Liver (tissue), 9 donors: ENCODE data around the gene TSPO. TPM values are rescaled to one million over a fixed set of nuclear protein-coding genes. Genes with fewer than 3 reads are reported as not detected.

Source experiments
- DNase-seq: peaks from one replicate; pipeline ENCODE4 v3.0.0-alpha.2; 2017; ENCODE audit warnings: low spot score
- H3K27ac ChIP-seq, 2 donors: one replicate each; pipeline ENCODE4 v1.7.0; 2013; ENCODE audit warnings: inconsistent platforms in 2 of 2, low read length in 2 of 2, control low read depth in 1 of 2, low read depth in 1 of 2, mild to moderate bottlenecking in 1 of 2
- H3K27me3 ChIP-seq, 4 donors: one replicate each; pipeline versions ENCODE4 v1.6.1 to v1.7.0; 2013; ENCODE audit warnings: low read length in 3 of 4, inconsistent platforms in 1 of 4, mild to moderate bottlenecking in 1 of 4, moderate library complexity in 1 of 4; ENCODE audit not compliant: control insufficient read depth in 4 of 4, insufficient read depth in 4 of 4
- H3K36me3 ChIP-seq, 4 donors: one replicate each; pipeline versions ENCODE4 v1.6.1 to v1.7.0; 2013; ENCODE audit warnings: low read length in 3 of 4, mild to moderate bottlenecking in 3 of 4, low read depth in 1 of 4, moderate library complexity in 1 of 4; ENCODE audit not compliant: control insufficient read depth in 4 of 4, insufficient read depth in 3 of 4
- H3K4me1 ChIP-seq, 4 donors: one replicate each; pipeline versions ENCODE4 v1.6.1 to v1.7.0; 2013; ENCODE audit warnings: low read length in 3 of 4, mild to moderate bottlenecking in 3 of 4, moderate library complexity in 1 of 4; ENCODE audit not compliant: control insufficient read depth in 4 of 4, insufficient read depth in 4 of 4
- H3K4me3 ChIP-seq, 3 donors: one replicate each; pipeline versions ENCODE4 v1.6.1 to v1.7.0; 2013; ENCODE audit warnings: low read length in 3 of 3, control low read depth in 1 of 3, low read depth in 1 of 3, mild to moderate bottlenecking in 1 of 3
- H3K9ac ChIP-seq, 2 donors: one replicate each; pipeline ENCODE4 v1.7.0; 2013; ENCODE audit warnings: low read length in 2 of 2, mild to moderate bottlenecking in 2 of 2, moderate library complexity in 2 of 2, control low read depth in 1 of 2, low read depth in 1 of 2
- H3K9me3 ChIP-seq, 4 donors: one replicate each; pipeline versions ENCODE4 v1.6.1 to v1.7.0; 2013; ENCODE audit warnings: low read length in 3 of 4; ENCODE audit not compliant: control insufficient read depth in 4 of 4
- EGR1 ChIP-seq, 2 donors: IDR thresholded peaks; 2 replicates each; pipeline ENCODE4 v1.6.1; 2016 to 2018; ENCODE audit warnings: antibody characterized with exemption in 2 of 2, low read depth in 2 of 2
- FOXA1 ChIP-seq: IDR thresholded peaks from 2 replicates; pipeline ENCODE4 v1.6.1; 2016; ENCODE audit warnings: antibody characterized with exemption
- FOXA2 ChIP-seq: IDR thresholded peaks from 2 replicates; pipeline ENCODE4 v1.6.1; 2016; ENCODE audit warnings: antibody characterized with exemption
- GABPA ChIP-seq, 2 donors: IDR thresholded peaks in 1 of 2; conservative IDR thresholded peaks in 1 of 2; 2 replicates each; pipeline ENCODE4 v1.6.1; 2016; ENCODE audit warnings: antibody characterized with exemption in 2 of 2, mild to moderate bottlenecking in 1 of 2, moderate library complexity in 1 of 2
- HNF4A ChIP-seq, 2 donors: conservative IDR thresholded peaks; 2 replicates each; pipeline ENCODE4 v1.6.1; 2016; ENCODE audit warnings: antibody characterized with exemption in 2 of 2, mild to moderate bottlenecking in 2 of 2
- HNF4G ChIP-seq: IDR thresholded peaks from 2 replicates; pipeline ENCODE4 v1.6.1; 2016; ENCODE audit warnings: antibody characterized with exemption
- JUND ChIP-seq, 2 donors: IDR thresholded peaks; 2 replicates each; pipeline ENCODE4 v1.6.1; 2016; ENCODE audit warnings: antibody characterized with exemption in 2 of 2
- RAD21 ChIP-seq, 2 donors: IDR thresholded peaks; 2 replicates each; pipeline ENCODE4 v1.6.1; 2016; ENCODE audit warnings: antibody characterized with exemption in 2 of 2, mild to moderate bottlenecking in 2 of 2
- RXRA ChIP-seq, 2 donors: IDR thresholded peaks; 2 replicates each; pipeline ENCODE4 v1.6.1; 2017 to 2018; ENCODE audit warnings: antibody characterized with exemption in 2 of 2, mild to moderate bottlenecking in 1 of 2
- SP1 ChIP-seq: IDR thresholded peaks from 2 replicates; pipeline ENCODE4 v1.6.1; 2018; ENCODE audit warnings: antibody characterized with exemption, mild to moderate bottlenecking
- TAF1 ChIP-seq: conservative IDR thresholded peaks from 2 replicates; pipeline ENCODE4 v1.6.1; 2016; ENCODE audit warnings: antibody characterized with exemption, mild to moderate bottlenecking
- YY1 ChIP-seq: IDR thresholded peaks from 2 replicates; pipeline ENCODE4 v1.6.1; 2016; ENCODE audit warnings: antibody characterized with exemption, mild to moderate bottlenecking
- whole genome bisulfite sequencing: extraction: QIAGEN DNeasy Blood & Tissue Kit; methylation state at CpG from one replicate; pipeline ENCODE4 v1.1.7; 2013; 5-methylcytosine and 5-hydroxymethylcytosine counted together
- polyA plus RNA-seq, 2 donors: library from polyadenylated mRNA; stranded (reverse) in 1 of 2; unstranded in 1 of 2; fragments of 200-250 nt in 1 of 2; fragments of >200 nt in 1 of 2; fragmentation: Nextera tagmentation in 1 of 2; extraction: Ambion mirVana in 1 of 2; gene quantifications; one replicate each; pipeline versions ENCODE4 v1.2.1 to v1.2.3, GENCODE V29; 2013 to 2015
- total RNA-seq, 2 donors: library from RNA; depleted of rRNA; stranded (reverse); fragments of >200 nt; gene quantifications; one replicate each; pipeline ENCODE4 v1.2.3, GENCODE V29; 2014
- TF ChIP-seq, protein P1 (sequence below): IDR thresholded peaks from 2 replicates; pipeline ENCODE4 v1.6.1; 2016; ENCODE audit warnings: antibody characterized with exemption
- TF ChIP-seq, protein P2 (sequence below): IDR thresholded peaks from 2 replicates; pipeline ENCODE4 v1.6.1; 2016; ENCODE audit warnings: antibody characterized with exemption
- TF ChIP-seq, protein P3 (sequence below): IDR thresholded peaks from 2 replicates; pipeline ENCODE4 v1.6.1; 2016; ENCODE audit warnings: antibody characterized with exemption, mild to moderate bottlenecking
- TF ChIP-seq, protein P4 (sequence below): IDR thresholded peaks from 2 replicates; pipeline ENCODE4 v1.6.1; 2016; ENCODE audit warnings: antibody characterized with exemption
- donor health status: healthy.
- donor health status: healthy.
- donor health status: healthy.
- donor health status: healthy.
- donor health status: healthy.

The TSPO gene
- total and polyA plus RNA-seq, 4 donors, result 27.6 to 61.9 (median 40.2) TPM

DNA sequence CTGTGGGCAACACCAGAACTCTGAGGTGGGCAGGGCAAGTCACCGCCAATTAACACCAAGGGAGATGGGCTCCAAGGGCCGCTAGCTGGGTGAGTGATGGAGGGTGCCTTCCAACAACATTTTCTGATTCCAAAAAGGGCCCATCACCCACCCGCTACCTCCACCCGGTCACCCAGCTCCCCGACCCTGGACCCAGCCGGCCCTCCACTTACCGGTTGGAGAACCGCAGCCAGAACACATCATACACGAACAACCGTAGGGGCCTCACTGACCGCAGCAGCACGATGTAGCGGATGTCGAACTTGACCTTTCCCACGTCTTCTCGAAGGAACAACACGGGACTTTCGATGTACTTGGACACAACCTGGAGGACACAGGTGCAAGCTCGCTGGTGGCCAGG is 20.8 kb downstream of the TSPO start (continued):
- TF ChIP-seq, protein P1, sequence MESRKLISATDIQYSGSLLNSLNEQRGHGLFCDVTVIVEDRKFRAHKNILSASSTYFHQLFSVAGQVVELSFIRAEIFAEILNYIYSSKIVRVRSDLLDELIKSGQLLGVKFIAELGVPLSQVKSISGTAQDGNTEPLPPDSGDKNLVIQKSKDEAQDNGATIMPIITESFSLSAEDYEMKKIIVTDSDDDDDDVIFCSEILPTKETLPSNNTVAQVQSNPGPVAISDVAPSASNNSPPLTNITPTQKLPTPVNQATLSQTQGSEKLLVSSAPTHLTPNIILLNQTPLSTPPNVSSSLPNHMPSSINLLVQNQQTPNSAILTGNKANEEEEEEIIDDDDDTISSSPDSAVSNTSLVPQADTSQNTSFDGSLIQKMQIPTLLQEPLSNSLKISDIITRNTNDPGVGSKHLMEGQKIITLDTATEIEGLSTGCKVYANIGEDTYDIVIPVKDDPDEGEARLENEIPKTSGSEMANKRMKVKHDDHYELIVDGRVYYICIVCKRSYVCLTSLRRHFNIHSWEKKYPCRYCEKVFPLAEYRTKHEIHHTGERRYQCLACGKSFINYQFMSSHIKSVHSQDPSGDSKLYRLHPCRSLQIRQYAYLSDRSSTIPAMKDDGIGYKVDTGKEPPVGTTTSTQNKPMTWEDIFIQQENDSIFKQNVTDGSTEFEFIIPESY, result no peak
- TF ChIP-seq, protein P2, sequence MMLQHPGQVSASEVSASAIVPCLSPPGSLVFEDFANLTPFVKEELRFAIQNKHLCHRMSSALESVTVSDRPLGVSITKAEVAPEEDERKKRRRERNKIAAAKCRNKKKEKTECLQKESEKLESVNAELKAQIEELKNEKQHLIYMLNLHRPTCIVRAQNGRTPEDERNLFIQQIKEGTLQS, result no peak
- TF ChIP-seq, protein P3, sequence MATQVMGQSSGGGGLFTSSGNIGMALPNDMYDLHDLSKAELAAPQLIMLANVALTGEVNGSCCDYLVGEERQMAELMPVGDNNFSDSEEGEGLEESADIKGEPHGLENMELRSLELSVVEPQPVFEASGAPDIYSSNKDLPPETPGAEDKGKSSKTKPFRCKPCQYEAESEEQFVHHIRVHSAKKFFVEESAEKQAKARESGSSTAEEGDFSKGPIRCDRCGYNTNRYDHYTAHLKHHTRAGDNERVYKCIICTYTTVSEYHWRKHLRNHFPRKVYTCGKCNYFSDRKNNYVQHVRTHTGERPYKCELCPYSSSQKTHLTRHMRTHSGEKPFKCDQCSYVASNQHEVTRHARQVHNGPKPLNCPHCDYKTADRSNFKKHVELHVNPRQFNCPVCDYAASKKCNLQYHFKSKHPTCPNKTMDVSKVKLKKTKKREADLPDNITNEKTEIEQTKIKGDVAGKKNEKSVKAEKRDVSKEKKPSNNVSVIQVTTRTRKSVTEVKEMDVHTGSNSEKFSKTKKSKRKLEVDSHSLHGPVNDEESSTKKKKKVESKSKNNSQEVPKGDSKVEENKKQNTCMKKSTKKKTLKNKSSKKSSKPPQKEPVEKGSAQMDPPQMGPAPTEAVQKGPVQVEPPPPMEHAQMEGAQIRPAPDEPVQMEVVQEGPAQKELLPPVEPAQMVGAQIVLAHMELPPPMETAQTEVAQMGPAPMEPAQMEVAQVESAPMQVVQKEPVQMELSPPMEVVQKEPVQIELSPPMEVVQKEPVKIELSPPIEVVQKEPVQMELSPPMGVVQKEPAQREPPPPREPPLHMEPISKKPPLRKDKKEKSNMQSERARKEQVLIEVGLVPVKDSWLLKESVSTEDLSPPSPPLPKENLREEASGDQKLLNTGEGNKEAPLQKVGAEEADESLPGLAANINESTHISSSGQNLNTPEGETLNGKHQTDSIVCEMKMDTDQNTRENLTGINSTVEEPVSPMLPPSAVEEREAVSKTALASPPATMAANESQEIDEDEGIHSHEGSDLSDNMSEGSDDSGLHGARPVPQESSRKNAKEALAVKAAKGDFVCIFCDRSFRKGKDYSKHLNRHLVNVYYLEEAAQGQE, result no peak
- TF ChIP-seq FOXA1, result no peak
- no peak for TF ChIP-seq SP1
- no peak for TF ChIP-seq TAF1

DNA sequence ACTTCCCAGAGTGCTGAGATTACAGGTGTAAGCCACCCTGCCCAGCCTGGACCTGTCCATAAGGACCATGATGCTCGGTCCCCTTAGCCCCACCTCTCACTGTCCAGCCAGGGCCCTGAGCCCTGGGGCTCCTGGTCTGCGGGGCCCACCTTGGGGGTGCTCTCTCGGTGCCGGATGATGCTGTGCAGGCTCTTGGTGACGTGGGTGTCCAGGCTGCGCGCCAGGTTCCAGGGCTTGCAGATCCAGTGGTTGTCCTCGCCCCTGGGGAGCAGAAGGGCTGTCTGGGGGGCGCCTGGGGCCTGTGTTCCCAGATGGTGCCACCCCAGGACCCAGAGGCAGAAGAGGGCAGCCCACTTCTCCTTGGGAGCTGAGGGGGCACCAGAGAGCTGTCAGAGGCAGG is 22.2 kb downstream of the TSPO start:
- Histone ChIP-seq H3K4me1 (no peaks in the 10 kb centered on the region), H3K4me3 (no peak overlapping the region), H3K36me3 (peaks cover 16 to 59% (median 21%) of the 10 kb centered on the region in 4 donors), H3K27me3 (no peaks in the 10 kb centered on the region), H3K9ac (no peak overlapping the region), H3K27ac (no peak overlapping the region), H3K9me3 (no peaks in the 10 kb centered on the region)
- no peak for DNase-seq
- 98% methylated on average over 9 of the region's 9 CpGs for WGBS
- no peak for TF ChIP-seq RAD21 (IDR thresholded peaks at IDR 0.05)
- no peak for TF ChIP-seq GABPA (IDR thresholded peaks at IDR 0.05 in 1 of 2, conservative IDR thresholded peaks at IDR 0.05 in 1 of 2)
- no peak for TF ChIP-seq RXRA (IDR thresholded peaks at IDR 0.05)
- TF ChIP-seq FOXA2, result no peak
- no peak for TF ChIP-seq HNF4A (conservative IDR thresholded peaks at IDR 0.05)
- no peak for TF ChIP-seq YY1
- TF ChIP-seq, protein P4, sequence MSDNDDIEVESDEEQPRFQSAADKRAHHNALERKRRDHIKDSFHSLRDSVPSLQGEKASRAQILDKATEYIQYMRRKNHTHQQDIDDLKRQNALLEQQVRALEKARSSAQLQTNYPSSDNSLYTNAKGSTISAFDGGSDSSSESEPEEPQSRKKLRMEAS, result no peak
- TF ChIP-seq HNF4G, result no peak
- TF ChIP-seq FOXA1, result no peak
- no peak for TF ChIP-seq JUND (IDR thresholded peaks at IDR 0.05)
- TF ChIP-seq, protein P2, result no peak
- TF ChIP-seq, protein P3, result no peak
- TF ChIP-seq EGR1 (IDR thresholded peaks at IDR 0.05; ENCODE audit: low read depth in 2 of 2), result no peak
